Neuronal stem cell (in vitro differentiated cells): Measurements from ENCODE around the gene C11orf42.
A peak's percentile ranks its signal among the peaks of the same experiment; 100 is the strongest.

Experiments
- DNase-seq: peaks from one replicate; pipeline ENCODE4 v3.0.0-alpha.2; 2013; ENCODE audit warnings: low spot score
- H2AFZ ChIP-seq: one replicate; pipeline ENCODE4 v1.6.1; 2013; ENCODE audit warnings: mild to moderate bottlenecking, low read length, inconsistent platforms
- H2AK5ac ChIP-seq: 2 replicates; pipeline ENCODE4 v1.6.1; 2013; ENCODE audit warnings: low read depth, mild to moderate bottlenecking, inconsistent platforms, low read length, moderate library complexity, mixed read lengths
- H2BK120ac ChIP-seq: 2 replicates; pipeline ENCODE4 v1.6.1; 2013; ENCODE audit warnings: low read depth, mild to moderate bottlenecking, inconsistent platforms, low read length, moderate library complexity, mixed read lengths
- H2BK12ac ChIP-seq: one replicate; pipeline ENCODE4 v1.6.1; 2013; ENCODE audit warnings: low read length, inconsistent platforms
- H2BK15ac ChIP-seq: 2 replicates; pipeline ENCODE4 v1.6.1; 2013; ENCODE audit warnings: mild to moderate bottlenecking, low read length, inconsistent platforms, mixed read lengths
- H2BK5ac ChIP-seq: one replicate; pipeline ENCODE4 v1.6.1; 2013; ENCODE audit warnings: inconsistent platforms, mild to moderate bottlenecking, low read length, moderate library complexity
- H3K14ac ChIP-seq: one replicate; pipeline ENCODE4 v1.6.1; 2013; ENCODE audit warnings: low read length, inconsistent platforms
- H3K18ac ChIP-seq: 2 replicates; pipeline ENCODE4 v1.6.1; 2013; ENCODE audit warnings: low read length, inconsistent platforms
- H3K23ac ChIP-seq: 2 replicates; pipeline ENCODE4 v1.6.1; 2013; ENCODE audit warnings: low read depth, mild to moderate bottlenecking, mixed read lengths, low read length, inconsistent platforms; ENCODE audit not compliant: poor library complexity
- H3K27ac ChIP-seq: replicated peaks from 3 replicates; pipeline ENCODE4 v1.5.1; 2013; ENCODE audit warnings: low read length, inconsistent platforms
- H3K27me3 ChIP-seq, 3 experiments: 2 replicates each; pipeline ENCODE4 v1.6.1; 2013; ENCODE audit warnings: low read length in 3 of 3, mild to moderate bottlenecking in 2 of 3, inconsistent platforms in 1 of 3, low read depth in 1 of 3, mixed read lengths in 1 of 3, moderate library complexity in 1 of 3; ENCODE audit not compliant: control insufficient read depth in 3 of 3, insufficient read depth in 3 of 3
- H3K36me3 ChIP-seq, 2 donors: replicated peaks in 1 of 2; 2 replicates each; pipeline ENCODE4 v1.6.1; 2013; ENCODE audit warnings: low read length in 2 of 2; ENCODE audit not compliant: control insufficient read depth in 2 of 2, insufficient read depth in 2 of 2
- H3K4ac ChIP-seq: 2 replicates; pipeline ENCODE4 v1.6.1; 2013; ENCODE audit warnings: inconsistent platforms, mild to moderate bottlenecking, low read length, moderate library complexity
- H3K4me1 ChIP-seq, 2 donors: 1 replicate in 1 of 2; 2 replicates in 1 of 2; pipeline ENCODE4 v1.6.1; 2013; ENCODE audit warnings: low read length in 2 of 2, low read depth in 1 of 2; ENCODE audit not compliant: control insufficient read depth in 2 of 2, insufficient read depth in 1 of 2
- H3K4me2 ChIP-seq: one replicate; pipeline ENCODE4 v1.6.1; 2013; ENCODE audit warnings: mild to moderate bottlenecking, low read length, inconsistent platforms; ENCODE audit not compliant: insufficient read depth, poor library complexity, severe bottlenecking
- H3K4me3 ChIP-seq, 2 donors: 2 replicates each; pipeline ENCODE4 v1.5.1; 2013; ENCODE audit warnings: low read length in 2 of 2, mild to moderate bottlenecking in 2 of 2, inconsistent platforms in 1 of 2, moderate library complexity in 1 of 2
- H3K79me1 ChIP-seq: one replicate; pipeline ENCODE4 v1.6.1; 2013; ENCODE audit warnings: low read depth, mild to moderate bottlenecking, inconsistent platforms, low read length, moderate library complexity
- H3K9ac ChIP-seq: one replicate; pipeline ENCODE4 v1.6.1; 2013; ENCODE audit warnings: mild to moderate bottlenecking, low read depth, low read length, inconsistent platforms; ENCODE audit not compliant: poor library complexity
- H3K9me3 ChIP-seq, 2 donors: replicated peaks in 1 of 2; 2 replicates each; pipeline versions ENCODE3 to v1.6.1; 2013; ENCODE audit warnings: low read length in 2 of 2, mild to moderate bottlenecking in 2 of 2, inconsistent platforms in 1 of 2, low read depth in 1 of 2, mixed read lengths in 1 of 2, moderate library complexity in 1 of 2; ENCODE audit not compliant: control insufficient read depth in 2 of 2, insufficient read depth in 1 of 2
- H4K8ac ChIP-seq: one replicate; pipeline ENCODE4 v1.6.1; 2013; ENCODE audit warnings: low read depth, mild to moderate bottlenecking, inconsistent platforms, low read length, moderate library complexity
- H4K91ac ChIP-seq: one replicate; pipeline ENCODE4 v1.6.1; 2013; ENCODE audit warnings: low read length, low read depth, mild to moderate bottlenecking, inconsistent platforms; ENCODE audit not compliant: poor library complexity
- WGBS, 2 donors: extraction: QIAGEN DNeasy Blood & Tissue Kit; methylation state at CpG; one replicate each; pipeline ENCODE4 v1.1.7; 2013; ENCODE audit warnings: missing lambda C conversion rate in 2 of 2, mixed read lengths in 1 of 2; ENCODE audit not compliant: insufficient read length in 2 of 2, insufficient replicate concordance in 1 of 2; ENCODE audit errors: extremely low coverage in 2 of 2; 5-methylcytosine and 5-hydroxymethylcytosine counted together

Gene C11orf42

GRCh38 chr11:6225896-6226295 lies 20.5 kb downstream of the C11orf42 start:
- H3K9ac ChIP-seq, result no peak overlapping the region
- H3K23ac ChIP-seq, result no peak overlapping the region
- H3K79me1 ChIP-seq, result peaks cover 8% of the 10 kb centered on the region
- no peak overlapping the region for H2BK12ac ChIP-seq
- no peak overlapping the region for H4K91ac ChIP-seq
- no peak overlapping the region for H2BK5ac ChIP-seq
- no peak overlapping the region for H4K8ac ChIP-seq
- no peak overlapping the region for H2BK120ac ChIP-seq
- no peak overlapping the region for H3K18ac ChIP-seq
- no peaks in the 10 kb centered on the region for H3K27me3 ChIP-seq
- no peak overlapping the region for H3K14ac ChIP-seq
- peaks cover 19 to 39% of the 10 kb centered on the region in 2 donors for H3K36me3 ChIP-seq
- H3K4me1 ChIP-seq, result peaks cover 0 to 2% of the 10 kb centered on the region in 2 donors
- H3K4me3 ChIP-seq, result no peak overlapping the region
- whole genome bisulfite sequencing, 2 donors, result no CpG with 5 or more reads among the region's 2 CpGs
- no peak for DNase-seq
- H2BK15ac ChIP-seq, result no peak overlapping the region
- H3K27ac ChIP-seq, result no peak overlapping the region
- no peaks in the 10 kb centered on the region for H3K9me3 ChIP-seq
- no peak overlapping the region for H3K4ac ChIP-seq
- no peak overlapping the region for H3K4me2 ChIP-seq
- H2AFZ ChIP-seq, result no peak overlapping the region
- no peak overlapping the region for H2AK5ac ChIP-seq

- Histone ChIP-seq H3K36me3 (peaks cover 3 to 12% of the 10 kb centered on the region in 2 donors), H2BK120ac (no peak overlapping the region), H3K79me1 (peaks cover 4% of the 10 kb centered on the region), H3K18ac (no peak overlapping the region), H3K23ac (no peak overlapping the region), H4K91ac (no peak overlapping the region), H3K4me2 (no peak overlapping the region), H2BK15ac (no peak overlapping the region), H3K4ac (no peak overlapping the region), H3K9me3 (no peaks in the 10 kb centered on the region), H2AK5ac (no peak overlapping the region), H2AFZ (no peak overlapping the region), H4K8ac (no peak overlapping the region), H3K9ac (no peak overlapping the region), H3K27ac (no peak overlapping the region), H3K27me3 (no peaks in the 10 kb centered on the region), H3K14ac (no peak overlapping the region), H2BK12ac (no peak overlapping the region), H3K4me3 (no peak overlapping the region), H3K4me1 (peaks cover 2 to 6% of the 10 kb centered on the region in 2 donors), H2BK5ac (no peak overlapping the region)
- no CpG with 5 or more reads among the region's 3 CpGs for WGBS, 2 donors
- no peak for DNase-seq
These were observed 23.2 kb downstream of the C11orf42 start for GRCh38 chr11:6228520-6228919.

GRCh38 chr11:6229911-6230310 lies 24.6 kb downstream of the C11orf42 start:
- H2BK15ac ChIP-seq, result no peak overlapping the region
- H4K91ac ChIP-seq, result no peak overlapping the region
- H4K8ac ChIP-seq, result no peak overlapping the region
- no peak overlapping the region for H3K14ac ChIP-seq
- peak overlapping the region; percentile 24 for H3K9ac ChIP-seq
- no peak overlapping the region for H2AFZ ChIP-seq
- no peak overlapping the region for H3K4me3 ChIP-seq
- no peak overlapping the region for H2BK12ac ChIP-seq
- H3K4ac ChIP-seq, result no peak overlapping the region
- H2BK120ac ChIP-seq, result no peak overlapping the region
- no peak overlapping the region for H3K23ac ChIP-seq
- no peak overlapping the region for H3K4me2 ChIP-seq
- no peak overlapping the region for H2AK5ac ChIP-seq
- H3K18ac ChIP-seq, result no peak overlapping the region
- no peaks in the 10 kb centered on the region for H3K9me3 ChIP-seq
- H3K27me3 ChIP-seq, result no peaks in the 10 kb centered on the region
- H3K79me1 ChIP-seq, result peaks cover 5% of the 10 kb centered on the region
- no CpG with 5 or more reads among the region's 2 CpGs for WGBS, 2 donors
- H3K4me1 ChIP-seq, result peaks cover 6 to 11% of the 10 kb centered on the region in 2 donors
- no peak for DNase-seq
- H2BK5ac ChIP-seq, result no peak overlapping the region
- no peaks in the 10 kb centered on the region for H3K36me3 ChIP-seq
- no peak overlapping the region for H3K27ac ChIP-seq

- Histone ChIP-seq H4K8ac (no peak overlapping the region), H3K4me1 (peaks cover 8 to 11% of the 10 kb centered on the region in 2 donors), H3K4me2 (no peak overlapping the region), H3K27ac (no peak overlapping the region), H2BK15ac (no peak overlapping the region), H3K27me3 (peaks cover 0 to 1% (median 0%) of the 10 kb centered on the region in 3 experiments), H3K9ac (no peak overlapping the region), H3K36me3 (no peaks in the 10 kb centered on the region), H3K4ac (no peak overlapping the region), H3K23ac (no peak overlapping the region), H2BK12ac (no peak overlapping the region), H2AFZ (no peak overlapping the region), H3K4me3 (peak overlapping the region in 1 of 2 donors; percentile 85), H2AK5ac (no peak overlapping the region), H2BK5ac (no peak overlapping the region), H3K14ac (no peak overlapping the region), H3K9me3 (no peaks in the 10 kb centered on the region), H2BK120ac (no peak overlapping the region), H3K18ac (no peak overlapping the region), H4K91ac (no peak overlapping the region), H3K79me1 (peaks cover 5% of the 10 kb centered on the region)
- no peak for DNase-seq
These were observed 27.5 kb downstream of the C11orf42 start for GRCh38 chr11:6232899-6233298.
